Astrocyte of the cerebellum (primary cell): Measurements from ENCODE around the gene CDKL4.

Experiments used
- DNase-seq: peaks from one replicate; pipeline ENCODE4 v3.0.0-alpha.2; 2011; ENCODE audit warnings: low read depth
- H3K4me3 ChIP-seq: 2 replicates; pipeline ENCODE4 v1.5.1; 2011; ENCODE audit warnings: mild to moderate bottlenecking, low read depth, low read length, moderate library complexity
- in situ Hi-C: cut with HindIII; loops from 2 replicates; pipeline ENCODE4 v1.10.0; 2017; ENCODE audit warnings: low sequenced_read_pairs
- TF ChIP-seq, protein P1 (sequence below): IDR thresholded peaks from 2 replicates; pipeline ENCODE4 v1.5.1; 2012; ENCODE audit warnings: low read length, low read depth, moderate library complexity, mild to moderate bottlenecking; ENCODE audit errors: missing control alignments

The CDKL4 gene

GRCh38 chr2:39243469-39244123 is at the start of gene CDKL4:
Gene CDKL4, minus strand, starts transcription at chr2:39243970.
- in situ Hi-C loops: loop anchor here (25.0 kb wide), 2 partner anchors 181 to 306 kb away; no protein-coding TSS in a partner anchor
- peak within 1 kb of the TSS; percentile 35 for H3K4me3 ChIP-seq
- TF ChIP-seq, protein P1, sequence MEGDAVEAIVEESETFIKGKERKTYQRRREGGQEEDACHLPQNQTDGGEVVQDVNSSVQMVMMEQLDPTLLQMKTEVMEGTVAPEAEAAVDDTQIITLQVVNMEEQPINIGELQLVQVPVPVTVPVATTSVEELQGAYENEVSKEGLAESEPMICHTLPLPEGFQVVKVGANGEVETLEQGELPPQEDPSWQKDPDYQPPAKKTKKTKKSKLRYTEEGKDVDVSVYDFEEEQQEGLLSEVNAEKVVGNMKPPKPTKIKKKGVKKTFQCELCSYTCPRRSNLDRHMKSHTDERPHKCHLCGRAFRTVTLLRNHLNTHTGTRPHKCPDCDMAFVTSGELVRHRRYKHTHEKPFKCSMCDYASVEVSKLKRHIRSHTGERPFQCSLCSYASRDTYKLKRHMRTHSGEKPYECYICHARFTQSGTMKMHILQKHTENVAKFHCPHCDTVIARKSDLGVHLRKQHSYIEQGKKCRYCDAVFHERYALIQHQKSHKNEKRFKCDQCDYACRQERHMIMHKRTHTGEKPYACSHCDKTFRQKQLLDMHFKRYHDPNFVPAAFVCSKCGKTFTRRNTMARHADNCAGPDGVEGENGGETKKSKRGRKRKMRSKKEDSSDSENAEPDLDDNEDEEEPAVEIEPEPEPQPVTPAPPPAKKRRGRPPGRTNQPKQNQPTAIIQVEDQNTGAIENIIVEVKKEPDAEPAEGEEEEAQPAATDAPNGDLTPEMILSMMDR: no peak
- no peak for DNase-seq

GRCh38 chr2:39290433-39290832 is 46.7 kb upstream of the CDKL4 start:
- no peak for DNase-seq
- TF ChIP-seq, protein P1: no peak
- in situ Hi-C loops: no loop called here
- H3K4me3 ChIP-seq: no peak overlapping the region

GRCh38 chr2:39289609-39290008 is 45.8 kb upstream of the CDKL4 start:
- DNase-seq: peak; percentile 18
- TF ChIP-seq, protein P1: no peak
- H3K4me3 ChIP-seq: no peak overlapping the region
- in situ Hi-C loops: no loop called here

DNA sequence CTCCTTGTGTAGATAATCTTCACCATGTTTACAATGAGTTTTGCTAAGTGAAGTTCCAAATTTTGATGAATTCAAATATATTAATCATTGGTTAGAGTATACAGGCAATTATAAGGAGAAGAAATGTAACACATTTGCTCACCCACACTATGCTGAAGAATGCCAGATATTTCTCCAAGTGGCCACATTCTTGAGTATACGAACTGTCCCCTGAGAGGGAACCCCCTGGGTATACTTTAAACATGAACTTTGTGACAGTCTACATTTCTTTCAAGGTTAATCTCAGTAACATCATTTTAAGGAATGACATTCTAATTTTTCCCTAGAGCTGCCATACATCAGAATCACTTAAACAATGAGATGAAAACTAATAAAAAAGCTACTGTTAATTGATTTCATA is 39.8 kb upstream of the CDKL4 start:
- DNase-seq: no peak
- TF ChIP-seq, protein P1: no peak
- no peak overlapping the region for H3K4me3 ChIP-seq
- in situ Hi-C loops: no loop called here

- TF ChIP-seq, protein P1: no peak
- in situ Hi-C loops: no loop called here
- no peak overlapping the region for H3K4me3 ChIP-seq
Measured at GRCh38 chr2:39281391-39281790, 37.6 kb upstream of the CDKL4 start.

GRCh38 chr2:39275016-39275415 is 31.2 kb upstream of the CDKL4 start:
- no peak for DNase-seq
- in situ Hi-C loops: no loop called here

More at GRCh38 chr2:39281391-39281790, 37.6 kb upstream of the CDKL4 start:
- DNase-seq: no peak

More at GRCh38 chr2:39275016-39275415, 31.2 kb upstream of the CDKL4 start:
- TF ChIP-seq, protein P1: no peak
- no peak overlapping the region for H3K4me3 ChIP-seq
